ENCODE measurements around the gene CENPO. TPM values are rescaled to one million over a fixed set of nuclear protein-coding genes. Genes with fewer than 3 reads are reported as not detected.

The CENPO gene, protein sequence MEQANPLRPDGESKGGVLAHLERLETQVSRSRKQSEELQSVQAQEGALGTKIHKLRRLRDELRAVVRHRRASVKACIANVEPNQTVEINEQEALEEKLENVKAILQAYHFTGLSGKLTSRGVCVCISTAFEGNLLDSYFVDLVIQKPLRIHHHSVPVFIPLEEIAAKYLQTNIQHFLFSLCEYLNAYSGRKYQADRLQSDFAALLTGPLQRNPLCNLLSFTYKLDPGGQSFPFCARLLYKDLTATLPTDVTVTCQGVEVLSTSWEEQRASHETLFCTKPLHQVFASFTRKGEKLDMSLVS
- total RNA-seq, result 39.3 and 41.9 TPM in 2 replicates

DNA sequence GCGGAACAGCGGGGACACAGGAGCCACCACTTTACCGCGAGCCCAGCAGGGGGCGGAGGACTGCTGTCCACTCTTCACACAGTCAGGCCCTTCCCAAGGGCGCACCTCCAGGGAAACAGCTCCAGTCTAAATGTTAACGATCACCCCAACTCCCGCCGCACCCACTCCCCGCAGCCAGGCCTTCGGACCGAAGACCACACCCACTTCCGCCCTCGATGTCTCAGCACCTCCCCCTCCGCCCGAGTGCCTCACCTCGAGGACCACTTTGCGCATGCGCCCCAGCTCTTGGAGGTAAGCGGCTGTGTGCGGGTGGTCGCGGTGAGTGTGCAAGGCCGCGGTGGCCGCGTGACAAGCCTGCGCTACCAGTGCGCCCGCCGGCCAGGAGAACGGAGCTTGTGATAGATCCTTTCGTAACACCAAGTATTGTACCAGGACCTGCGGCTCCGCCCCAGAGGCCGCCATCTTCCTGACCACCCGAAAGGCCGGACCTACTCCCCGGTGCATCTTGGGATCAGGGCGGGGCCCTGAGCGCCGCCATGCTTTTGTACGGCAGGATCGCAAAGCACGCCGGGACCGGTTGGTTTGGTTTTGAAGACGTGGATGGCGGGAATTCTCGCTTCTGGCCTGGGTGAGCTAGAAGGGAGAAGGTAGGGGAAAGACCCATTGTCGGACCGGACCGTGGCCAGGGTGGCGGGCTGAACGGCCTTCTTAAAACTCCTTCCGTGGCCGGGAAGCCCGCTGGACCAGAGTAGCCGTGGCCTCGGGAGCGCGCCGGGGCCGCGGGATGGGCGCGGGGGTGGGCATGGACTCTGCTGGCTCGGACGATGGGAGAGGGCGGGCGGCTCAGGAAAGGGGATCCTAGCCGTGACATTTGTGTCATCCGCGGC lies at the start of gene CENPO, which contains the start of gene PTRHD1:
CENPO (plus strand) TSS at position 552 of the 887 bp plus-strand sequence. CDS start 495 bp downstream, outside the sequence.
PTRHD1 (minus strand) TSS at position 518 of the 887 bp plus-strand sequence; CDS start at position 504, 14 bp downstream.
- intact Hi-C loops (cut with micrococcal nuclease), result loop anchor here (1.0 to 10.0 kb wide), 14 partner anchors 34 to 1239 kb away; partner anchors contain the start of genes ATAD2B, EFR3B, NCOA1 and RAB10

DNA sequence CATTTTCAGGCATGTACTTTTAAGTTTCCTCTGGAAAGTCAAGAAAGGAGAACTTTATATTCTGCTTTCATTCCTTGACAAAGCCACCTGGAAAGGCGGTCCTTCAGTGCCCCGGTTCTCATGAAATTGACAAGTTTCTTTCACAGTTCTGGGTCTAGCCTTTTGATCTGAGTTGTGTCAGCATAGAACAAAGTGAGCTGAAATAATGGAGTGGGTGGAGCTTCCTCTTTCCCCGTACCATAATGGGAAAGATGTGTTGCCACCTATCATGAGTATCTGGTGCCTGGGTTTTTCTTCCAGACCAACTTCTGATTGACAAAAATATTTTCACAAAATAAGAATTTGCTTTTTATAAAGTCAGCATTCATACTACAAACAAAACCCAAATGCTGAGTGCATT lies 49.3 kb upstream of the CENPO start:
- intact Hi-C loops (cut with micrococcal nuclease), result no loop called here

DNA sequence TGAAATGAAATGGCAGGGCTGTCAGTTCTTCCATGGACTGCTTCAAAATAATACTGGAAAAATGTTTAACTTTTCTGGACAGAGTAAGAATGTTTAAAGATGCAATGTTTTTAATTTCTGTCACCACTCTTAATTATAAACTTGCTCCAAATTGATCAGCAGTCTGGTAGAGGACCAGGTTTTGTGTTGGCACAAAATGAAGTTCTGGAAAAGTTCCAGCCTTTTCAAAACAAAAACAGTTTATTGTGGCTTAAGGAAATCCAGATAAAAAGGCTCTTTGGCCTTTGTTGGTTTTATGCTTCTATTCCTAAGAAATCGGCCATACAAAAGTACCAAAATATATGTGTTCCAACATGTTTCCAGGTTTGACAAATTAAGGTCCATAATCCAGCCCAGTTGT lies 48.9 kb upstream of the CENPO start:
- intact Hi-C loops (cut with micrococcal nuclease), result no loop called here

DNA sequence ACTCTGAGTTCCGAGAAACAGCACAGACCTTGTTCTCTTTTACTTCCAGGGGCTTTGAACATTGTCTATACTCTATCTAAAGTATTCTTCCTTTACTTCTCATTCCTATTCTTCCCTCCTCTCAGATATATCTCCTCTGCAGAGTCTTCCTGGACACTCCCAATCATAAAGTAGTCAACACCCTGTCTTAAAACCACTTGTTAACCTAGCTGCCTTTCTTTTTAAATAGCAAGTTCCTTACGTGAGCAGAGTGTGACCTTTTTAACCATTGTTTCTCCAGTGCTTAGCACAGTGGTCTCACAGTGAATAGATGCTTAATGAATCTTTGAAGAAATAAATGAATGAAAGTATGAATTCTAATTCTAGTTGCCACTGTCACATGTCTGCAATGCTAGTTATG lies 47.4 kb upstream of the CENPO start:
- intact Hi-C loops (cut with micrococcal nuclease), result no loop called here

DNA sequence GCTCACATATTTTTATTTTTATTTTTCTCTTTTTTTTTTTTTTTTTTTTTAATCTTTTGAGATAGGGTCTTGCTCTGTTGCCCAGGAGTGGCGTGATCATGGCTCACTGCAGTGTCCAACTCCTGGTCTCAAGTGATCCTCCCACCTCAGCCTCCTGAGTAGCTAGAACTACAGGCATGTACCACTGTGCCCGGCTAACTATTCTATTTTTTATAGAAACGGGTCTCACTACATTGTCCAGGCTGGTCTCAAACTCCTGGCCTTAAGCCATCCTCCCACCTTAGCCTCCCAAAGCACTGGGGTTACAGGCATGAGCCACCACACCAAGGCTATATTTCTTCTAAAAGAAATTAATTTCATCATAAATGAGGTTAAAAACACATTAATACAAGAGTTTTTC lies 45.9 kb upstream of the CENPO start:
- intact Hi-C loops (cut with micrococcal nuclease), result no loop called here

DNA sequence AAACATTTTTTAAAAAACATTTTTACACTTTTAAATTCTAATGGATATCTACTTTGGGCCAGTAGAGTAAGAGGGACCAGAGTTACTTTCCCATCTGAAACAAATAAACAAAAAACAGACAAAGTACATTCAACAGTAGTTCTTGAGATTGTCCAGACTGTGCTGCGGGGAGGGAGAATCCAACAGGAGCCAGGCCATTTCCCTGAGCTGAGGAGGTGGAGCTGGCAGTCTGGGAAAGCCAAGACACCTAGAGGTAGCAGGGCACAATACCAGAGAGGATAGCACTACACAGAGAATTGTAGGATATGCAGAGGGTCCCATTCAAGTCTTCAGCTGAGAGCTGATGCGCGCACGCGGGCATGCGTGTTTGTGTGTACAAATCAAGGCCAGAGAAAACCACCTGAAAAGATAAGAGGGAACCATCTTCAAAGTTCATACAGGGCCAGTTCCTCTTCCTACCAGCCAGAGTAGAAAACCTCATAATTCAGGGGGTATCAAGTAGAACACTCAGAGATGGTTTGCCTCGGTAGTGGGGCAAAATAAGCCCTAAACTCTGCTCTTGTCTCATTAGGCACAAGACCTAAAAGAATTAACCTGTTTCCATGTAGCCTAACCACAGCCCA lies 44.0 kb upstream of the CENPO start:
- intact Hi-C loops (cut with micrococcal nuclease), result no loop called here

DNA sequence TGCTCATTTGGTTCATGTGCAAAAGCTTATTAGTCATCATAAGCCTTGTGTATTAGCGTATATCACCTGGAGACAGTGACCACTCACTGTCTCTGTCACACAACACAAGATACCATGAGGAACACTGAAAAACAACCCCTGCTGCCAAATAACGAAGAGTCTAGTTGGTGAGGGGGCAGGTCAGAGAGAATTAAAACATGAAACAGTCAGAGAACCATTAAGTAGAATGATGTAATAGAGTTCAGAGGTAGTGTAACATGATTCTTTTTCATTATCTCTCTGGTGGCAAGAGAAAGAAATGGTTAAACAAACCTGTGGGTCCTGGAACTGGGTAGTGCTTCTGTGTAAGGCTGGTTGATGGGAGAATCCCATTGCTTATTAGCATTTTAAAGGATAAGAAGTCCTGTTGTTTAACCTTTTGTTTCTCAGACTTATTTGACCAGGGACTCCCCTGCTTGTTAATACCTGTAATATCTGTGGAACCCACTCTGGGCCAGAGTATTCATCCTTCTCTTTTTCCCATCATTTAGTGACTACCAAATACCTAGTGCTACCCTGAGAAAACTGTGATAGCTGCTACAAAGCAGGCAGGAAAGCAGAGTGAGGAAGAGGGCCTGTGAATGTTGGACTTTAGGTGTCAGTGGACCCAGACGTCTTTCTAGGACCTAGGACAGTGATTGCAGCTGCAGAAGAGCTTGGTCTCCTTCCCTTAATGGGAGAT lies 38.1 kb upstream of the CENPO start:
- intact Hi-C loops (cut with micrococcal nuclease), result no loop called here

DNA sequence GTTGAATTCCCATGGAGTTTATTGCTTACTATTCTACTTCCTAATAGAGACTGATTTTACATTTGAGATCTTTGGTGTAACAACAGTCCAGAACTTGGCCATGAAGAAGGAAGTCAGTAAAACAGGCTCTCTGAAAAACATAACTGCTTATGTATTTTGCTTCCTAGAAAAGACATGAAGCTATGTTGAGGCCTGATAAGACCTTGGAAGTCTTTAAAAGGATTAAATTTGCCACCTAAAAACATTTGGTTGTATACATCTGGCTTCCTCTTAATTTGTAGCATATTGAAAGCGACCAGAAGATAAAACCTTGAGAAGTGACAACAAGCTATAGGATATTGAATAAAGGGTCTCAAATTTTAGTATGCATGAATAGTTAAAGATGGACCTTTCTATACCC lies 36.4 kb upstream of the CENPO start:
- intact Hi-C loops (cut with micrococcal nuclease), result no loop called here

DNA sequence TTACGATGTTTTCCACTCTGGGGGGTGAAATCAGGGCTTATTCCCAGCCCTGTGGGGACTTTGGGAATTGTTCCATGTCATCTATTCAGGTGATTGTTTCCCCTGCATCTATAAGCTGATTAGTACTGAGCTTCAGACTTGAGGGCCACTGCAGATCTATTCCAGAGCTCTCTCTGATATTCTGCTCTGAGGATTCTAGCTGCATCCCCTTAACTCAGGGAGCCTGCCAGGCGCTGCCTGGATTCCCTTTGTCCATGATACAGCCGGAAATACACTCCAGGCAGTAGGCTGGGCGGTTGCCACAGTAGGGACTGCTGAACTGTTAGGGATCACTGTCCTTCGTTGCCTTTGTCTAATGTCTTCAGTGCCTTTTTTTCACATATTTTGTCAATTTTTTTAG lies 31.4 kb upstream of the CENPO start:
- intact Hi-C loops (cut with micrococcal nuclease), result no loop called here

DNA sequence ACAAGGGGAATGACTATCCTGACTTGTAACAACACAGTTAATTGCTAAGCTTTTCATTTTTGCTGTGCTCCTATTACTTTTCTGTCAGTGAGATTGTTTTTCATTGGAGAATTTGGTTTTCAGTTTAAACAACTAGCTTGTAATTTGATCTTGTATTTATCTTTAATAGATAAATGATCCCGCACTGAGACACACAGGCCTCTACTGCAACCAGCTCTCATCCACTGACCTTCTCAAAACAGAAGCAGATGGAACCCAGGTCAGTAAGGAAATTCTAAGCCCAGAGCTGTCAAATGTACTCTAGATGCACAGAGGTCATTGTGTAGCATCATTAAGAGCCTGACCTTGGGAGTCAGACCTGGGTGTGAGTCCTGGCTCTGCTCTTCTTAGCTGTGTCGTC lies 30.7 kb upstream of the CENPO start:
- intact Hi-C loops (cut with micrococcal nuclease), result no loop called here

DNA sequence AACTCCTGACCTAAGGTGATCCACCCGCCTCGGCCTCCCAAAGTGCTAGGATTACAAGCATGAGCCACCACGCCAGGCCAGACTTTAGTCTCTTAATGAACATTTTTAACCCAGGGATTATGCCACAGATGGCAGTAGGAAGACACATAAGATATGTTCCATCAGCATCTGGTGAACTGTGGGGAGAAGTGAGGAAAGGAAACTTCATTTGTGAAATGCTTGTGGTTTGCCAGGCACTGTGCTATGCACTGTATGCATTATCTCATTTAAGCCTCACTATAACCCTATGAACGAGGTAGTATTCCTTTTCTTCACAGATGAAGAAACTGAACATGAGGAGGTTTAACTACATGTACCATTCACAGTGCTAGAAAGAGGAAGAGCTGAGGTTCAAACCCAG lies 29.4 kb upstream of the CENPO start:
- intact Hi-C loops (cut with micrococcal nuclease), result no loop called here

DNA sequence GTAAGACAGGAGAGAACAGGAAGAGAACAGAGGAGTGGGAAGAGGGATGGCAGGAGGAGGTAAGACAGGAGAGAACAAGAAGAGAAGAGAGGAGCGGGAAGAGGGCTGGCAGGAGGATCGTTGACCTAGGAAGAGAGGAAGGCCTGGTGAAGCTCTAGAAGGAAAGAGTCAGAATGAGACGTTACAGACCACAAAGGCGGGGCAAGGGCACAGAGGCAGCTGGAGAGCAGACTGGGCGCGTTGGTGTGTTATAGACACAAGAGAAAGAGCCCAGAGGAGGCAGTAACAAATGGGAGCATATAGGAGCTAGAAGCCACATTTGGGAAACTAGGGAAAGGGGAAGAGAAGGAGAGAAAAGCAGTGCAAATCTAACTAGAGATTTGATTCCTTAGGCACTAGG lies 26.6 kb upstream of the CENPO start:
- intact Hi-C loops (cut with micrococcal nuclease), result no loop called here

DNA sequence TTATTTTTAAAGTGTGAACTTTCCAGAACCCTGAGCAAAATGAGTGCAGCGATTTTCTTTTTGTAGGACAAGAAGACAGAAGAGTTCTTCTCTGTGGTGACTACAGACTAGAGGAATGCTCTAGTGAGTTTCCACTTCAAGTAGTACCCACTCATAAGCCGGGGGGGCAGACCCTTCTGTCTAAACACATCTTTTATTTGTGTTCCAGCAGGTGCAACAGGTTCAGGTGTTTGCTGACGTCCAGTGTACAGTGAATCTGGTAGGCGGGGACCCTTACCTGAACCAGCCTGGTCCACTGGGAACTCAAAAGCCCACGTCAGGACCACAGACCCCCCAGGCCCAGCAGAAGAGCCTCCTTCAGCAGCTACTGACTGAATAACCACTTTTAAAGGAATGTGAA lies 25.2 kb upstream of the CENPO start:
- intact Hi-C loops (cut with micrococcal nuclease), result no loop called here

DNA sequence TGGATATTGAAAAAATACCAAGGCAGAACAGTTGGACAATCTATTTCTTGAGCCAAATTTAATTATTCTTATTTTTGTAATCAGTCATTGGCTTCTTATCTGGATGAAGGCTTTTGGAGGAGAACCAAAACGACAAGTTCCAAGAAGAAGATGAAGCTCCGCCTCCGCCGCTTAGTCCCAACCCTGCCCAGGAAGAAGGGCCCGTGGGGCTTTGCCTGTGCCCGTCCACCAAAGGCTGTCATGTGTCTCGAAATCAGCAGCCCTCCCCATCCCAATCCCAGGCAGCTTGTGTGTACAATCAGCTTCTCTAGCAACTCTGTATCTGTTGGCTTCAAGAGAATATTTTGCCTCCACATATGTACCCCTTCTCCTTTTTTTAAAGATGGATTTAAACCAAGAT lies 24.6 kb upstream of the CENPO start:
- intact Hi-C loops (cut with micrococcal nuclease), result no loop called here

DNA sequence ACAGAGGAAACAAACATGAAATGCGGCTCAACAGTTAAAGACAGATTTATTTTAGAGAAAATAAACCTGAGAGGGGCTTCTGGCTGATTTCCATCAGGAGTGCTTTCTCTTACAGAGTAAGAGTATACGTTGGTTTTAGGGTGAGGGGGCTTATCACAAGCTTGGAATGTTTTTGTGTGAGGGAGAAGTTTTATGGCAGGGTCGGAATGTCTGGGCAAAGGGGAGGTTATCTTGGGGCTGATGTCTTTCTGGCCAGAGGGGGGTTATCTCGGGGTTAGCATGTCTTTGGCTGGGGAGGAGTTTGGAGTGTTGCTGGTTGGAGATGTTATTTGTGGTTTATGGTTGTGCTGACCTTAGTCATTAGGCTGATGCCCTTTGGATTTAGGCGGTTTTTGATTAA lies 22.2 kb upstream of the CENPO start:
- intact Hi-C loops (cut with micrococcal nuclease), result no loop called here

DNA sequence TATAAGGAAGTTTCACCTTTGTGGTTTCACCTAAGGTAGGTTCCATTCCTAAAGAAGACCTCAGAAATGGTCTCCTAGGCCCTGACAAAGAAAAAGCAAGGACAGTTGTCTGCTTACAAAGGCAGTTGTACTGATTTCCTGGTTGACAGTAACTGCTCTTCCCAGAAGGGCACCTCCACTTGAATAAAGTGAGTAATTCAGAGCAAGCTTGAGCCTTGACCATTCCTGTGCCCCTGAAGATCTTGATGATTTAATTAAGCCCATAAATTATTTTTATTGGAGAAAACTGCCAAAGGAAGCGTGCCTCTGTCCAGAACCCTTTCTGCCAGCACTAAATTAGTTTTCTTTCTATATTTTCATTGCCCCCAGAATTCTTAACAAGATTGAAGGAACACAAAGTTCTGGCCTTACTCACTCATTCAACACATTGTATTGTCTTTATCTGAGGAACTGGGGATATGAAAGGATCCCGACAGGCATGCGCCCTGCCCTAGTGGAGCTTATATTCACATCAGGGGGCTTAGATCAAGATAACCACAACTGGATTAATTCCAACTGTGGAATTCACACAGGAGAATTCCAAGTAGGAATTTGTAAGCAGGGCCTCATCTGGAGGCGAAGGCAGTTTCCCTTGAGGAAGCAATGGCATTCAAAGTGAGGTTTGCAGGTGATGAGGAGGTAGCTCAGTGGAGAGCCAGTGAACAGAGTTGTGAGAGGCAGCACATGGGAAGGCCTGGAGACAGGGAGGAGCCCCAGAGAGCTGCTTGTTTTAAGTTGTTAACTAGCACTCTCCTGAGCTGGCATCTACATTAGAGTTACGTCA lies 21.2 kb upstream of the CENPO start:
- intact Hi-C loops (cut with micrococcal nuclease), result no loop called here

DNA sequence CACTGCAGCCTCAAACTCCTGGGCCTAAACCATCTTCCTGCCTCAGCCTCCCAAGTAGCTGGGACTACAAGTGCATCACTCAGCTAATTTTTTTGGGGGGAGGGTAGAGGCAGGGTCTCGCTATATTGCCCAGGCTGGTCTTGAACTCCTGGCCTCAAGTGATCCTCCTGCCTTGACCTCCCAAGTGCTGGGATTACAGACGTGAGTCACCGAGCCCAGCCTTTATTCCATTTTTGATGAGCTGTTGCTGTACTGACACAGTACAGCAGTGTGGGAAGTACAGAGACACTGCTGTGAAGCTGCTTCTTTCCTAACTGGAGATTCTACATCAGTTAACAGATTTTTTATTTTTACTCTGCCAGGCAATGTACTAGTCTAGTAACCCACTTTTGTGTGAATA lies 18.9 kb upstream of the CENPO start:
- intact Hi-C loops (cut with micrococcal nuclease), result no loop called here

DNA sequence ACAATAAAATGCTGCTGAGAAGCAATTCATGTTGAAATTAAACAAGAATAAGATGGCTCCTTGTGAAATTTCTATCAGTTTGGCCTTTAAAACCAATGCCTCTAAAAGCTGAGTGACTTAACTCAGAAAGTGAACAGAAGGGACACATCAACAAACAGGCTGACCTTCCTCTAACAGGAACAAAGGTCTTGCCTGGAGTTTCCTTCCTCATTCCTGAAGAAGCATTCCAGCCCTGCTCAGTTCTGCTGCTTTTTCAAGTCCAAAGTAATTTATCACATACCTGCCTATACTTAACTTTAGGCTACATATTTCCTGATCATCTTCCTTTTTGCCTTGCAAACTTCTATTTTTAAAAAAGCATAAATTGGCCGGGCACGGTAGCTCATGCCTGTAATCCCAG lies 14.1 kb upstream of the CENPO start:
- intact Hi-C loops (cut with micrococcal nuclease), result no loop called here

DNA sequence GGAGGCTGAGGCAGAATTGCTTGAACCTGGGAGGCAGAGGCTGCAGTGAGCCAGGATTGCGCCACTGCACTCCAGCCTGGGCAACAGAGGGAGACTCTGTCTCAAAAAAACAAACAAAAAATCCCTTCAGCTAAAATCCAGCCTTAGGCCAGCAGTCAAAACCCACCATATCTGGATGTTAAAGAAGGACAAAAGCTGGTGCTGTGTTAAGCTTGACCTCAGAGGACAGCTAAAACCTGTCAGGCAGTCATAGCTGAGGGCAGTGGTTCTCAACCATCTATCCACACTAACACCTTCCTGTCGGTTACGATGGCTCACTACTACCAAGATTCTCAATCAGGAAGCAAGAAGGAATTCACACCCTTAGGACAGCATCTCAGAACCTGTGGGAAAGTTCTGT lies 9.6 kb upstream of the CENPO start:
- intact Hi-C loops (cut with micrococcal nuclease), result no loop called here

DNA sequence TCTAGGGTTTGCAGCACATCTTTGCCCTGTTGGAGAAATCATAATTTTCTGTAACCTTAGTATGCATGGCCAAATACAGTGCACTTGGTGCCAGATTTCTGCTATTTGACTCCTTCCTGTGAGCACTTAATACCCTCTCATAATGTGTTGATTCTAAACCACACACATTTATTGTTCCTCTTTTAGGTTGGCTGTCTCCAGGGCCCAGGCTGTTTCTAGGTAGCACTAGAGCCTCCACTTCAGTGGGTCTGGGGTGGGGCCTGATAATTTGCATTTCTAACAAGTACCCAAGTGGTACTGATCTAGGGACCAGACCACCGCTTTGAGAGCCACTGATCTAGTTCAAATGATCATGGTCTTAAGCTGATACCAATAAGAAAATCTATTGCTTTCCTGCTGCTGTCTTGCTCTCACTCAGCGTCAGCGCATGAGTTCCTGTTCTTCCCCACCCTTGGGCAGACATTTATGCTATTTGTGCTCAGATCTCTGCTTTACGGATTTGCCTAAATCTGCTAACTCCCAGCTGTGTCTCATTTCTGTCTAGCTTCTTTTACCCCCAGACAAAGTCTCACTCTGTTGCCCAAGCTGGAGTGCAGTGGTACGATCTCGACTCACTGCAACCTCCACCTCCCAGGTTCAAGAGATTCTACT lies 7.4 kb upstream of the CENPO start:
- intact Hi-C loops (cut with micrococcal nuclease), result no loop called here
